D721Med (cell line): ENCODE results near the gene IQSEC3.

Experiments used
- DNase-seq: peaks from one replicate; pipeline ENCODE4 v3.0.0; 2011; ENCODE audit warnings: low spot score; ENCODE audit not compliant: insufficient read length
- FAIRE-seq: peaks from 2 replicates; lab custom pipeline; 2011; peaks lifted over from hg19 to GRCh38; lab: Jason Lieb, UNC
- CTCF ChIP-seq: IDR thresholded peaks from 2 replicates; pipeline ENCODE4 v1.5.1; 2012; ENCODE audit warnings: mild to moderate bottlenecking, control low read depth; ENCODE audit not compliant: insufficient read depth; ENCODE audit errors: missing control alignments

IQSEC3 gene

GRCh38 chr12:177980-178828 lies 111.6 kb downstream of the IQSEC3 start:
- no peak for FAIRE-seq
- TF ChIP-seq CTCF, result no peak
- no peak for DNase-seq

GRCh38 chr12:178829-179109 lies 112.2 kb downstream of the IQSEC3 start:
- no peak for DNase-seq
- FAIRE-seq, result no peak
- TF ChIP-seq CTCF, result no peak

- DNase-seq (no peak), FAIRE-seq (no peak)
- TF ChIP-seq CTCF, result no peak
Observed at GRCh38 chr12:179131-179884, 112.7 kb downstream of the IQSEC3 start.

GRCh38 chr12:179885-180284 lies 113.3 kb downstream of the IQSEC3 start:
- DNase-seq (no peak), FAIRE-seq (no peak)
- no peak for TF ChIP-seq CTCF

- DNase-seq (no peak), FAIRE-seq (no peak)
- no peak for TF ChIP-seq CTCF
Observed at GRCh38 chr12:180445-180844, 113.9 kb downstream of the IQSEC3 start.

- FAIRE-seq (no peak), DNase-seq (no peak)
- TF ChIP-seq CTCF, result no peak
Observed at GRCh38 chr12:181921-182320, 115.4 kb downstream of the IQSEC3 start.
